ENCODE results near the gene B4GALT7. TPM values are rescaled to one million over a fixed set of nuclear protein-coding genes. Genes with fewer than 3 reads are reported as not detected.
A peak's percentile ranks its signal among the peaks of the same experiment; 100 is the strongest.

B4GALT7 gene
- total RNA-seq, 1 experiment from 2014 or later, result 26.3 TPM

DNA sequence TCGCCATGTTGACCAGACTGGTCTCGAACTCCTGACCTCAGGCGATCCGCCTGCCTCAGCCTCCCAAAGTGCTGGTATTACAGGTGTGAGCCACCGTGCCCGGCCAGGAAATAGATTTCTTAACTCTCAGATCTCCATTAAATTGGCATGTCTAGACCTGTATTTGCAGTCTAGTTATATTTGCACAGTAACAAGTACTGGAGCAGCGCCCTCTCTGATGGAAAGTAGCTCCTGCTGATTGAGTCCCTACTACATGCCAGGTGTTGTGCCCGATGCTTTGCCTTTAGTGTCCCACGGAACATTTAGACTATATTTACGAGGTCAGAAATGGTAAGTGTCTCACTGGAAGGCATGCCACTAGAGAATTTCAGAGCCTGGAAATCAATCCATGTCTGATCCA, 23.8 kb upstream of the B4GALT7 start:
- H3K4me1 Mint-ChIP-seq, result peaks cover 0 to 6% of the 10 kb centered on the region in 2 experiments; a peak in 2 of 4 replicates
- Histone ChIP-seq H3K79me1 (ENCODE audit: insufficient read depth, low read depth, low read length, poor library complexity, severe bottlenecking) (no peaks in the 10 kb centered on the region), H3K27ac (ENCODE audit: insufficient read length, low read depth, low read length) (no peak overlapping the region), H3K56ac (ENCODE audit: insufficient read length, low read depth, low read length) (no peak overlapping the region), H3K23ac (ENCODE audit: insufficient read length, low read depth, low read length) (no peak overlapping the region), H3K4ac (ENCODE audit: low read depth, low read length) (no peak overlapping the region), H4K5ac (ENCODE audit: insufficient read length, low read depth, low read length) (no peak overlapping the region), H3K4me2 (ENCODE audit: insufficient read depth, insufficient read length, low read length) (no peak overlapping the region), H2BK20ac (ENCODE audit: low read depth, low read length, poor library complexity, severe bottlenecking) (no peak overlapping the region), H3K79me2 (ENCODE audit: insufficient read depth, low read length) (no peaks in the 10 kb centered on the region), H2BK15ac (ENCODE audit: low read depth, low read length) (no peak overlapping the region), H3K27me3 (ENCODE audit: insufficient read depth, low read length) (no peaks in the 10 kb centered on the region; the same call in 1 of the 2 replicates), H4K20me1 (ENCODE audit: control insufficient read depth, insufficient read depth, insufficient read length) (no peaks in the 10 kb centered on the region), H3K9ac (ENCODE audit: extremely low read depth, insufficient read length, low read length) (no peak overlapping the region), H4K8ac (replicated peaks; ENCODE audit: insufficient read length, low read depth, low read length) (no peak overlapping the region), H3K14ac (ENCODE audit: insufficient read depth, low read length) (no peak overlapping the region), H3K18ac (ENCODE audit: insufficient read length, low read depth, low read length) (no peak overlapping the region), H2AK5ac (ENCODE audit: insufficient read length, low read length) (no peak overlapping the region), H3K9me3 (ENCODE audit: control insufficient read depth, low read depth, low read length) (no peaks in the 10 kb centered on the region), H3K23me2 (ENCODE audit: insufficient read length, low read depth, low read length, poor library complexity, severe bottlenecking) (no peaks in the 10 kb centered on the region), H3K4me1 (ENCODE audit: insufficient read depth, low read length) (peaks cover 2% of the 10 kb centered on the region; the same call in 1 of the 2 replicates), H3T11ph (ENCODE audit: low read length) (no peak overlapping the region), H2AFZ (ENCODE audit: low read length) (no peak overlapping the region), H2BK5ac (ENCODE audit: insufficient read length, low read length) (no peak overlapping the region), H2BK12ac (ENCODE audit: insufficient read length, low read depth, low read length) (no peak overlapping the region), H2BK120ac (ENCODE audit: low read depth, low read length, poor library complexity, severe bottlenecking) (no peak overlapping the region), H4K91ac (ENCODE audit: insufficient read length, low read depth, low read length) (no peak overlapping the region)
- TF ChIP-seq, protein P1, sequence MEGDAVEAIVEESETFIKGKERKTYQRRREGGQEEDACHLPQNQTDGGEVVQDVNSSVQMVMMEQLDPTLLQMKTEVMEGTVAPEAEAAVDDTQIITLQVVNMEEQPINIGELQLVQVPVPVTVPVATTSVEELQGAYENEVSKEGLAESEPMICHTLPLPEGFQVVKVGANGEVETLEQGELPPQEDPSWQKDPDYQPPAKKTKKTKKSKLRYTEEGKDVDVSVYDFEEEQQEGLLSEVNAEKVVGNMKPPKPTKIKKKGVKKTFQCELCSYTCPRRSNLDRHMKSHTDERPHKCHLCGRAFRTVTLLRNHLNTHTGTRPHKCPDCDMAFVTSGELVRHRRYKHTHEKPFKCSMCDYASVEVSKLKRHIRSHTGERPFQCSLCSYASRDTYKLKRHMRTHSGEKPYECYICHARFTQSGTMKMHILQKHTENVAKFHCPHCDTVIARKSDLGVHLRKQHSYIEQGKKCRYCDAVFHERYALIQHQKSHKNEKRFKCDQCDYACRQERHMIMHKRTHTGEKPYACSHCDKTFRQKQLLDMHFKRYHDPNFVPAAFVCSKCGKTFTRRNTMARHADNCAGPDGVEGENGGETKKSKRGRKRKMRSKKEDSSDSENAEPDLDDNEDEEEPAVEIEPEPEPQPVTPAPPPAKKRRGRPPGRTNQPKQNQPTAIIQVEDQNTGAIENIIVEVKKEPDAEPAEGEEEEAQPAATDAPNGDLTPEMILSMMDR (conservative IDR thresholded peaks at IDR 0.05), result peak; percentile 18; the same call in 1 of the 3 replicates
- no peaks in the 10 kb centered on the region; a peak in 1 of 5 replicates for H3K9me3 Mint-ChIP-seq
- no peak overlapping the region for H3K27ac Mint-ChIP-seq
- H3K4me3 Mint-ChIP-seq, result no peak overlapping the region
- no peak for DNase-seq
- no peaks in the 10 kb centered on the region; a peak in 1 of 7 replicates for H3K36me3 Mint-ChIP-seq (ENCODE audit: insufficient read depth in 1 of 3, low read depth in 3 of 3)
- WGBS (ENCODE audit: extremely low coverage, insufficient read length, low lambda C conversion rate), result no CpG with 5 or more reads among the region's 10 CpGs
- H3K27me3 Mint-ChIP-seq (ENCODE audit: low read depth), result peaks cover 17% of the 10 kb centered on the region
